Spleen (tissue), 11 donors: ENCODE data around the gene CHCHD6. TPM values are rescaled to one million over a fixed set of nuclear protein-coding genes. Genes with fewer than 3 reads are reported as not detected.

ENCODE experiments used
- DNase-seq: peaks from one replicate; pipeline ENCODE4 v3.0.0-alpha.2; 2020
- H3K27ac ChIP-seq, 8 donors: fragments of 200-600 bp; sonication (generic) in 7 of 8; 1 replicate in 4 of 8; 2 replicates in 4 of 8; pipeline versions ENCODE4 v1.5.0 to v1.8.0; 2016 to 2021; ENCODE audit warnings: inconsistent platforms in 4 of 8, mild to moderate bottlenecking in 4 of 8, moderate library complexity in 1 of 8
- H3K27me3 ChIP-seq, 7 donors: fragments of 200-600 bp; sonication (generic) in 6 of 7; replicated peaks in 1 of 7; 1 replicate in 4 of 7; 2 replicates in 3 of 7; pipeline versions ENCODE4 v1.5.0 to v1.8.0; 2016 to 2021; ENCODE audit warnings: inconsistent platforms in 3 of 7, mild to moderate bottlenecking in 1 of 7
- H3K36me3 ChIP-seq, 6 donors: fragments of 200-600 bp; sonication (generic) in 5 of 6; 1 replicate in 4 of 6; 2 replicates in 2 of 6; pipeline versions ENCODE4 v1.5.0 to v1.8.0; 2016 to 2021; ENCODE audit warnings: inconsistent platforms in 2 of 6
- H3K4me1 ChIP-seq, 6 donors: fragments of 200-600 bp; sonication (generic) in 5 of 6; 1 replicate in 3 of 6; 2 replicates in 3 of 6; pipeline versions ENCODE4 v1.5.0 to v1.8.0; 2016 to 2021; ENCODE audit warnings: inconsistent platforms in 3 of 6
- H3K4me3 ChIP-seq, 8 donors: fragments of 200-600 bp; sonication (generic) in 7 of 8; 1 replicate in 4 of 8; 2 replicates in 4 of 8; pipeline versions ENCODE4 v1.5.0 to v1.8.0; 2016 to 2021; ENCODE audit warnings: inconsistent platforms in 4 of 8, mild to moderate bottlenecking in 4 of 8, moderate library complexity in 2 of 8
- H3K9me3 ChIP-seq, 8 donors: fragments of 200-600 bp; sonication (generic) in 7 of 8; 1 replicate in 4 of 8; 2 replicates in 4 of 8; pipeline versions ENCODE4 v1.5.0 to v1.8.0; 2016 to 2021; ENCODE audit warnings: inconsistent platforms in 4 of 8
- POLR2A ChIP-seq, 3 donors: fragments of 450-650 bp; IDR thresholded peaks; one replicate each; pipeline ENCODE4 v1.5.1; 2017; ENCODE audit warnings: antibody characterized with exemption in 3 of 3, mild to moderate bottlenecking in 1 of 3
- POLR2AphosphoS5 ChIP-seq, 3 donors: sonication (generic); formaldehyde crosslinking; IDR thresholded peaks; one replicate each; pipeline ENCODE4 v1.5.1; 2017; ENCODE audit warnings: antibody characterized with exemption in 3 of 3
- WGBS, 5 donors: extraction: QIAGEN DNeasy Blood & Tissue Kit in 3 of 5; methylation state at CpG; one replicate each; pipeline versions ENCODE4 v1.1.5 to v1.1.7; 2013 to 2018; 5-methylcytosine and 5-hydroxymethylcytosine counted together
- intact Hi-C: fragments of 100-400 bp; cut with DNase I; formaldehyde crosslinking; loops from one replicate; pipeline ENCODE4 v1.15.0; 2023; ENCODE audit warnings: low total_unique reads
- polyA plus RNA-seq, 3 donors: library from polyadenylated mRNA; stranded (reverse); fragments of 200-250 nt; gene quantifications; one replicate each; pipeline ENCODE4 v1.2.1, GENCODE V29; 2013
- total RNA-seq, 7 donors: library from RNA; depleted of rRNA in 3 of 7; stranded (reverse); fragments of >200 nt in 3 of 7; fragmentation: NEBNext Ultra II Directional in 4 of 7; extraction: Animal tissue kit (Norgen Biotek cat#: 25700) in 4 of 7; gene quantifications; one replicate each; pipeline versions ENCODE4 v1.1.0 to v1.2.1, GENCODE V29; 2016 to 2021
- TF ChIP-seq, protein P1 (sequence below), 11 experiments: fragments of 200-600 bp in 7 of 11; fragments of 450-650 bp in 4 of 11; sonication (generic) in 4 of 11; IDR thresholded peaks in 8 of 11; conservative IDR thresholded peaks in 3 of 11; 1 replicate in 7 of 11; 2 replicates in 4 of 11; pipeline versions ENCODE4 v1.4.0 to v1.8.0; 2016 to 2021; ENCODE audit warnings: antibody characterized with exemption in 11 of 11, inconsistent platforms in 4 of 11, mild to moderate bottlenecking in 1 of 11
- donor health status: healthy with polysubstance abuse.
- donor health status: DM: no; HTN: no; CAD: no; lungs with moderate emphysema.
- donor health status: DM: no; HTN: no; CAD: no.
- donor health status: Bipolar disorder and iron deficiency.
- donor health status: healthy.
- donor health status: DM: no; HTN: no; CAD: no.
- donor health status: DM: yes; HTN: yes; CAD: no.

Gene CHCHD6
- total and polyA plus RNA-seq, 10 donors: 6.3 to 39.1 (median 11.8) TPM

DNA sequence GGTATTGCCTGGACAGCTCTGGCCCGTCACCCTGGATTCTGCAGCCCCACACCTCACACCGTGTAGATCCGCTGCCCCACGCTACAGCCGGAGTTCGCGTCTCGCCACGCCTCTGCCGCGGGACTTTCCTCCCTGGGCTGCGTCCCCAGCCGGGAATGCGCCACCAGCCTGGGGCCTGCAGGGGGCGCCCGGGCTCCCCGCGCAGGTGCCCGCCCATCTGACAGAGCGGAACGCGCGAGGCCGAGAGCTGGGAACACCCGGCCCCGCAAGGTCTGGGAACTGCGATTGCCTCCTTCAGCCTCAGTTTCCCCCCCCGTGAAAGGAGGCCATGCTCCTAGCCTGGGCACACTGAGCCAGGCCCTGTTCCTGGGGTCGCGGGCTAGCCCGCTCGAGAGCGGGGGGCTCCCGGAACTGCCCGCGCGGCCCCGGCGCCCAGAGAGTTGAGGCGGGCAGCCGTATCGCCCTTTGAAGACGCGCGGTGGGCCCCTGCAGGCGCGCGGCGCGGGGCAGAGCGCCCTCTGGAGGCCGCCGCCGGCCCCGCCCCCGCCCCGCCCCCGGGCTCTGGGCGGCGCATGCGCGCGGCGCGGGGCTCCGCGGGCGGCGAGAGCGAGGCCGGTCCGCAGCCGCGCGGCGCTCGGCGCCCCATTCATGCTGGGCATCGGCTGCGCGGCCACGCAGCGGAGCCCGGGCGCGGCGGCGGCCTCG is 278.6 kb downstream of the CHCHD6 start, which contains the start of gene PLXNA1:
Gene PLXNA1 (plus strand): TSS at position 645 of the 705 bp plus-strand sequence. CDS start 5,479 bp downstream, outside the sequence.
- 0 to 1% (median 0%) methylated on average over 32 to 89 of the region's 89 CpGs for WGBS, 5 donors
- intact Hi-C loops: loop anchor here (5.0 kb wide), 1 partner anchor 230 kb away; no protein-coding TSS in a partner anchor
- no peaks in the 10 kb centered on the region for H3K36me3 ChIP-seq
- TF ChIP-seq, protein P1, sequence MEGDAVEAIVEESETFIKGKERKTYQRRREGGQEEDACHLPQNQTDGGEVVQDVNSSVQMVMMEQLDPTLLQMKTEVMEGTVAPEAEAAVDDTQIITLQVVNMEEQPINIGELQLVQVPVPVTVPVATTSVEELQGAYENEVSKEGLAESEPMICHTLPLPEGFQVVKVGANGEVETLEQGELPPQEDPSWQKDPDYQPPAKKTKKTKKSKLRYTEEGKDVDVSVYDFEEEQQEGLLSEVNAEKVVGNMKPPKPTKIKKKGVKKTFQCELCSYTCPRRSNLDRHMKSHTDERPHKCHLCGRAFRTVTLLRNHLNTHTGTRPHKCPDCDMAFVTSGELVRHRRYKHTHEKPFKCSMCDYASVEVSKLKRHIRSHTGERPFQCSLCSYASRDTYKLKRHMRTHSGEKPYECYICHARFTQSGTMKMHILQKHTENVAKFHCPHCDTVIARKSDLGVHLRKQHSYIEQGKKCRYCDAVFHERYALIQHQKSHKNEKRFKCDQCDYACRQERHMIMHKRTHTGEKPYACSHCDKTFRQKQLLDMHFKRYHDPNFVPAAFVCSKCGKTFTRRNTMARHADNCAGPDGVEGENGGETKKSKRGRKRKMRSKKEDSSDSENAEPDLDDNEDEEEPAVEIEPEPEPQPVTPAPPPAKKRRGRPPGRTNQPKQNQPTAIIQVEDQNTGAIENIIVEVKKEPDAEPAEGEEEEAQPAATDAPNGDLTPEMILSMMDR (IDR thresholded peaks at IDR 0.05 in 8 of 11, conservative IDR thresholded peaks at IDR 0.05 in 3 of 11): peak; percentile 92 to 99 (median 98)
- TF ChIP-seq POLR2A (IDR thresholded peaks at IDR 0.05): no peak
- TF ChIP-seq POLR2AphosphoS5 (IDR thresholded peaks at IDR 0.05): peak; percentile 68 to 84 (median 77)
- H3K27me3 ChIP-seq: peaks cover 0 to 39% (median 0%) of the 10 kb centered on the region in 7 donors
- H3K27ac ChIP-seq: peak within 1 kb of the TSS; percentile 87 to 97 (median 92)
- H3K4me3 ChIP-seq: peak within 1 kb of the TSS; percentile 49 to 87 (median 62)
- H3K9me3 ChIP-seq: no peaks in the 10 kb centered on the region
- peak; percentile 97 for DNase-seq
- H3K4me1 ChIP-seq: peaks cover 15 to 57% (median 47%) of the 10 kb centered on the region in 6 donors

DNA sequence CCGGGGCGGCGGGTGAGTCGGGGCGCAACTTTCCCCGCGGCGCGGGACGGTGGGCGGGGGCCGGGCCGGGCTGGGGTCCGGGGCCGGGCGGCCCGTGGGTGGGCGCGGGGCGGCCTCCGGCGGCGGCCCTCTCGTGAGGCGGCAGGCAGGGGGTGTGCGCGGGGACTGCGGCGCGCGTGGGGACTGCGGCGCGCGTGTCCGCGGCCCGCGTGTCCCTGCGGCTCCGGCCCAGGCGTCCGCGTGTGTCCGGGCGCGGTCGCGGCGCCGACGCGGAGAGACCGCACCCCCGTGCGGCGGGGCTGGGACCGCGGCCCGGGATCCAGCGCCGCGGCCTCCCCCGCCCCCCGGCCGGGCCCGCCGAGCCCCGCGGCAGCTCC is 279.2 kb downstream of the CHCHD6 start:
- H3K27ac ChIP-seq: peak overlapping the region in 3 of 8 donors; percentile 34 to 97 (median 62)
- peak; percentile 87 for DNase-seq
- TF ChIP-seq POLR2A (IDR thresholded peaks at IDR 0.05) (no peak), POLR2AphosphoS5 (IDR thresholded peaks at IDR 0.05) (no peak)
- TF ChIP-seq, protein P1 (IDR thresholded peaks at IDR 0.05 in 8 of 11, conservative IDR thresholded peaks at IDR 0.05 in 3 of 11): no peak
- intact Hi-C loops: loop anchor here (5.0 kb wide), 1 partner anchor 231 kb away; no protein-coding TSS in a partner anchor
- peaks cover 15 to 64% (median 48%) of the 10 kb centered on the region in 6 donors for H3K4me1 ChIP-seq
- peaks cover 0 to 2% (median 0%) of the 10 kb centered on the region in 6 donors for H3K36me3 ChIP-seq
- H3K9me3 ChIP-seq: no peaks in the 10 kb centered on the region
- H3K27me3 ChIP-seq: peaks cover 0 to 39% (median 0%) of the 10 kb centered on the region in 7 donors
- peak overlapping the region; percentile 48 to 87 (median 62) for H3K4me3 ChIP-seq
- 0 to 2% (median 1%) methylated on average over 4 to 70 of the region's 70 CpGs for WGBS, 5 donors

DNA sequence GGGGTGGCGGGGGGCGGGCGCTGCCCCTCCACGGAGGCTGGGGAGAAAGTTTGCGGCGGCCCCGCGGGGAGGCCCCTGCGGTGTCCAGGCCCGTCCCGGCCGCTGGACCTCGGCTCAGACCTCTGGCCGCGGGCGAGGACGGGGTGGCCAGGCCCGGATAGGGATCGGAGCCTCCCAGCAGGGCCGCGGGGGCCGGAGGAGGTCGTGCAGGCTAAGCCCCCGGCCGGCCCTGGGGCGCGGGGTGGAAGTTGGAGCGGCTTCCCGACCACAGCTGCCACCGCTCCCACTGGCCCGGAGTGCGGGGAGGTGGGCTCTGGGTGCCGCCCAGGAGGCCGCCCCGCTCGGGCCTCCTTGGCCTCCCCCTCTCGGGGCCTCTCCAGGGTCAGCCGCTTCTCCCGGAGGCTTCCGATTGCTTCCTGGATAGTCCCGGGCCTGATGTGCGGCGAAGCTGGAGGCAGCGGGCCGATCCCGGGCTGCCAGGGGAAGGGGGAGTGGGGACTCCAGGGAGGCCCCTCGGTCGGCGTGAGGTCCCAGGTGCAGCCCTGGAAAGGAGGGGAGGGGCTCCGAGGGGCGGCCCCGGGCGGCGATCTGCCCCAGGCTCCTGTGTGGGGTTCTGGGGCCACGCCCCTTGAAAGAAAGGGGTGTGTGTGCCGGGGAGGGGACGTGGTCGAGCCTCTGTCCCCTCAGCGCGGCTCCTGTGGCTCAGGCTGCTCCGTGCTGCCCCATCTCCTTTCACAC is 279.8 kb downstream of the CHCHD6 start:
- H3K4me1 ChIP-seq: peaks cover 15 to 68% (median 48%) of the 10 kb centered on the region in 6 donors

More for the DNA sequence above, 279.8 kb downstream of the CHCHD6 start:
- Histone ChIP-seq H3K27me3 (peaks cover 0 to 34% (median 0%) of the 10 kb centered on the region in 7 donors), H3K4me3 (peak overlapping the region; percentile 48 to 87 (median 62)), H3K9me3 (no peaks in the 10 kb centered on the region), H3K36me3 (peaks cover 0 to 7% (median 2%) of the 10 kb centered on the region in 6 donors), H3K27ac (peak overlapping the region in 5 of 8 donors; percentile 0 to 97 (median 45))
- intact Hi-C loops: loop anchor here (5.0 kb wide), 1 partner anchor 232 kb away; no protein-coding TSS in a partner anchor
- WGBS, 5 donors: 1 to 20% (median 1%) methylated on average over 1 to 61 of the region's 61 CpGs
- TF ChIP-seq, protein P1 (IDR thresholded peaks at IDR 0.05 in 8 of 11, conservative IDR thresholded peaks at IDR 0.05 in 3 of 11): peak in 1 of 11 experiments; percentile 15
- TF ChIP-seq POLR2AphosphoS5 (IDR thresholded peaks at IDR 0.05) (no peak), POLR2A (IDR thresholded peaks at IDR 0.05) (no peak)
- peak; percentile 89 for DNase-seq
